HepG2 (cell line): Measurements from ENCODE around the gene TAPBP. TPM values are rescaled to one million over a fixed set of nuclear protein-coding genes. Genes with fewer than 3 reads are reported as not detected.

ENCODE experiments used
- DNMT1 ChIP-seq: sonication (generic); formaldehyde crosslinking; IDR thresholded peaks from 2 replicates; pipeline ENCODE4 v1.5.1; 2020; ENCODE audit warnings: mild to moderate bottlenecking, missing genetic modification reagents
- FOXP1 ChIP-seq, 2 experiments: fragments of 450-650 bp in 1 of 2; IDR thresholded peaks; 2 replicates each; pipeline ENCODE4 v1.6.1; 2017 to 2018; ENCODE audit warnings: antibody characterized with exemption in 1 of 2
- GABPB1 ChIP-seq: IDR thresholded peaks from 2 replicates; pipeline ENCODE4 v1.6.1; 2016; ENCODE audit warnings: mild to moderate bottlenecking, missing genetic modification reagents, moderate library complexity, missing compliant biosample characterization
- KIAA2018 ChIP-seq: sonication (generic); formaldehyde crosslinking; IDR thresholded peaks from 2 replicates; pipeline ENCODE4 v1.5.0; 2020; ENCODE audit warnings: mild to moderate bottlenecking, missing genetic modification reagents, borderline replicate concordance
- PITX1 ChIP-seq: sonication (generic); formaldehyde crosslinking; IDR thresholded peaks from 2 replicates; pipeline ENCODE4 v1.5.1; 2020; ENCODE audit warnings: mild to moderate bottlenecking, missing genetic modification reagents
- SRSF9 ChIP-seq: fragments of 200-400 bp; formaldehyde crosslinking; IDR thresholded peaks from 2 replicates; pipeline ENCODE4 v1.6.1; 2018; ENCODE audit warnings: borderline replicate concordance, mild to moderate bottlenecking, low read depth, low read length; ENCODE audit not compliant: insufficient read depth, poor library complexity, severe bottlenecking
- polyA plus RNA-seq, 8 experiments: library from polyadenylated mRNA; depleted of rRNA in 3 of 8; stranded (reverse) in 7 of 8; unstranded in 1 of 8; fragments of >200 nt; fragmentation: Illumina TruSeq in 4 of 8; extraction: Trizol in 4 of 8; gene quantifications; 2 replicates each; pipeline versions ENCODE4 v1.2.1 to v1.2.3, GENCODE V29; 2011 to 2016; ENCODE audit warnings: low read depth in 4 of 8, missing spikeins in 1 of 8, mixed read lengths in 1 of 8; ENCODE audit not compliant: insufficient read depth in 1 of 8
- total RNA-seq, 5 experiments: library from RNA; depleted of rRNA; stranded (reverse); fragments of >200 nt; fragmentation: Illumina TruSeq; extraction: Trizol; gene quantifications; 2 replicates each; pipeline ENCODE4 v1.2.3, GENCODE V29; 2016; ENCODE audit warnings: low read depth in 1 of 5
- TF ChIP-seq, protein P1 (sequence below): sonication (generic); formaldehyde crosslinking; IDR thresholded peaks from 2 replicates; pipeline ENCODE4 v1.4.0; 2020; ENCODE audit warnings: missing genetic modification reagents, borderline replicate concordance
- TF ChIP-seq, protein P2 (sequence below): sonication (generic); formaldehyde crosslinking; conservative IDR thresholded peaks from 2 replicates; pipeline ENCODE4 v1.4.0; 2020; ENCODE audit warnings: missing genetic modification reagents
- TF ChIP-seq, protein P3 (sequence below): sonication (generic); formaldehyde crosslinking; IDR thresholded peaks from 2 replicates; pipeline ENCODE4 v1.4.0; 2020; ENCODE audit warnings: missing genetic modification reagents
- TF ChIP-seq, protein P4 (sequence below): sonication (generic); formaldehyde crosslinking; IDR thresholded peaks from 2 replicates; pipeline ENCODE4 v1.8.0; 2022; ENCODE audit warnings: mild to moderate bottlenecking, missing genetic modification reagents, moderate library complexity

The TAPBP gene
- total and polyA plus RNA-seq, 2 of the 13 experiments (the other 11 are each of a cell fraction or from before 2014, with no cell fraction given), result 27.4 to 32.3 TPM

DNA sequence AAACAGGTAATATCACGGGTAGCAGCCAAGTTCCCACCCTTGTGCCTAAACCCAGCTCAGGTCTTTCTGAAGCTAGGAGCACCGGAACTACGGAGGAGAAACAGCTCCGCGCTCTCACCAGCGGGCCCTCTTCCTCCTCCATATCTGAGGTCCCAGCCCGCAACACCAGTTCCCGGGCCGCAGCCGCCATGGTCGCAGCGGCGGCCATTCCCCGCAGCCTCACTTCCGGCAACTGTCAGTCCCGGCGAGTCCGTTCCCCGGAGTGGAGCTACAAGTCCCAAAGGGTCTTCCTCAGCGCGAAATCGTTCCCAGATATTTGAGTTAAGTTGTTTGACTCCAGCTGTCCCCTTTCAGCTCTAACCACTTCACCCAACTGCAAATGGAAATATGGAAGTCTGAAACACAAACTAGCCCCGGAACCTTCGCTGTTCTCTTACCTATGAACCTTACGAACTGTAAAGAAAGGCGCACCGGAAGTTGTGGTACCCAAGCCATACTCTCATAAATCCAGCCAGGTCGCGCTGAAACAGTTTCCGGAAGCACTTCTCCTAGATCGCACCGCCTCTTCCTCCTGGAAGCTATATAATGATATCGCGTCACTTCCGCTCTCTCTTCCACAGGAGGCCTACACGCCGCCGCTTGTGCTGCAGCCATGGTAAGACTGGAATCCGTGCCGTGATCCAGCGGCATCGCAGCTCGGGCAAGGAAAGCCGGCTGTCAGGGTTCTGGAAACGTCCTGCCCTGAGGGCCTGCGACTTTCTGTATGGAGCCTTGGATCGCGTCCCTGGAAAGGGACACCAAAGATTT is 42.2 kb downstream of the TAPBP start, which contains the start of the genes RPS18 and VPS52 (continued):
- TF ChIP-seq, protein P1, sequence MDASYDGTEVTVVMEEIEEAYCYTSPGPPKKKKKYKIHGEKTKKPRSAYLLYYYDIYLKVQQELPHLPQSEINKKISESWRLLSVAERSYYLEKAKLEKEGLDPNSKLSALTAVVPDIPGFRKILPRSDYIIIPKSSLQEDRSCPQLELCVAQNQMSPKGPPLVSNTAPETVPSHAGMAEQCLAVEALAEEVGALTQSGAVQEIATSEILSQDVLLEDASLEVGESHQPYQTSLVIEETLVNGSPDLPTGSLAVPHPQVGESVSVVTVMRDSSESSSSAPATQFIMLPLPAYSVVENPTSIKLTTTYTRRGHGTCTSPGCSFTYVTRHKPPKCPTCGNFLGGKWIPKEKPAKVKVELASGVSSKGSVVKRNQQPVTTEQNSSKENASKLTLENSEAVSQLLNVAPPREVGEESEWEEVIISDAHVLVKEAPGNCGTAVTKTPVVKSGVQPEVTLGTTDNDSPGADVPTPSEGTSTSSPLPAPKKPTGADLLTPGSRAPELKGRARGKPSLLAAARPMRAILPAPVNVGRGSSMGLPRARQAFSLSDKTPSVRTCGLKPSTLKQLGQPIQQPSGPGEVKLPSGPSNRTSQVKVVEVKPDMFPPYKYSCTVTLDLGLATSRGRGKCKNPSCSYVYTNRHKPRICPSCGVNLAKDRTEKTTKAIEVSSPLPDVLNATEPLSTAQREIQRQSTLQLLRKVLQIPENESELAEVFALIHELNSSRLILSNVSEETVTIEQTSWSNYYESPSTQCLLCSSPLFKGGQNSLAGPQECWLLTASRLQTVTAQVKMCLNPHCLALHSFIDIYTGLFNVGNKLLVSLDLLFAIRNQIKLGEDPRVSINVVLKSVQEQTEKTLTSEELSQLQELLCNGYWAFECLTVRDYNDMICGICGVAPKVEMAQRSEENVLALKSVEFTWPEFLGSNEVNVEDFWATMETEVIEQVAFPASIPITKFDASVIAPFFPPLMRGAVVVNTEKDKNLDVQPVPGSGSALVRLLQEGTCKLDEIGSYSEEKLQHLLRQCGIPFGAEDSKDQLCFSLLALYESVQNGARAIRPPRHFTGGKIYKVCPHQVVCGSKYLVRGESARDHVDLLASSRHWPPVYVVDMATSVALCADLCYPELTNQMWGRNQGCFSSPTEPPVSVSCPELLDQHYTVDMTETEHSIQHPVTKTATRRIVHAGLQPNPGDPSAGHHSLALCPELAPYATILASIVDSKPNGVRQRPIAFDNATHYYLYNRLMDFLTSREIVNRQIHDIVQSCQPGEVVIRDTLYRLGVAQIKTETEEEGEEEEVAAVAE, result 0 out of 2 replicates have a peak, but pooled peaks have one; percentile 22
- no peak for TF ChIP-seq FOXP1 (IDR thresholded peaks at IDR 0.05)
- peak; percentile 6; the same call in 1 of the 2 replicates for TF ChIP-seq FOXP1 (CRISPR knock-in tag; IDR thresholded peaks at IDR 0.05)
- TF ChIP-seq, protein P2, sequence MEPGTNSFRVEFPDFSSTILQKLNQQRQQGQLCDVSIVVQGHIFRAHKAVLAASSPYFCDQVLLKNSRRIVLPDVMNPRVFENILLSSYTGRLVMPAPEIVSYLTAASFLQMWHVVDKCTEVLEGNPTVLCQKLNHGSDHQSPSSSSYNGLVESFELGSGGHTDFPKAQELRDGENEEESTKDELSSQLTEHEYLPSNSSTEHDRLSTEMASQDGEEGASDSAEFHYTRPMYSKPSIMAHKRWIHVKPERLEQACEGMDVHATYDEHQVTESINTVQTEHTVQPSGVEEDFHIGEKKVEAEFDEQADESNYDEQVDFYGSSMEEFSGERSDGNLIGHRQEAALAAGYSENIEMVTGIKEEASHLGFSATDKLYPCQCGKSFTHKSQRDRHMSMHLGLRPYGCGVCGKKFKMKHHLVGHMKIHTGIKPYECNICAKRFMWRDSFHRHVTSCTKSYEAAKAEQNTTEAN (CRISPR knock-in tag), result peak; percentile 33; the same call in 1 of the 2 replicates
- TF ChIP-seq, protein P3, sequence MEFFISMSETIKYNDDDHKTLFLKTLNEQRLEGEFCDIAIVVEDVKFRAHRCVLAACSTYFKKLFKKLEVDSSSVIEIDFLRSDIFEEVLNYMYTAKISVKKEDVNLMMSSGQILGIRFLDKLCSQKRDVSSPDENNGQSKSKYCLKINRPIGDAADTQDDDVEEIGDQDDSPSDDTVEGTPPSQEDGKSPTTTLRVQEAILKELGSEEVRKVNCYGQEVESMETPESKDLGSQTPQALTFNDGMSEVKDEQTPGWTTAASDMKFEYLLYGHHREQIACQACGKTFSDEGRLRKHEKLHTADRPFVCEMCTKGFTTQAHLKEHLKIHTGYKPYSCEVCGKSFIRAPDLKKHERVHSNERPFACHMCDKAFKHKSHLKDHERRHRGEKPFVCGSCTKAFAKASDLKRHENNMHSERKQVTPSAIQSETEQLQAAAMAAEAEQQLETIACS (CRISPR knock-in tag), result peak; percentile 39; the same call in 1 of the 2 replicates
- TF ChIP-seq PITX1 (CRISPR knock-in tag), result peak; percentile 76
- TF ChIP-seq, protein P4, sequence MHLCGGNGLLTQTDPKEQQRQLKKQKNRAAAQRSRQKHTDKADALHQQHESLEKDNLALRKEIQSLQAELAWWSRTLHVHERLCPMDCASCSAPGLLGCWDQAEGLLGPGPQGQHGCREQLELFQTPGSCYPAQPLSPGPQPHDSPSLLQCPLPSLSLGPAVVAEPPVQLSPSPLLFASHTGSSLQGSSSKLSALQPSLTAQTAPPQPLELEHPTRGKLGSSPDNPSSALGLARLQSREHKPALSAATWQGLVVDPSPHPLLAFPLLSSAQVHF (CRISPR knock-in tag), result 0 out of 2 replicates have a peak, but pooled peaks have one; percentile 24
- no peak for TF ChIP-seq KIAA2018 (CRISPR knock-in tag)
- TF ChIP-seq SRSF9, result no peak
- TF ChIP-seq DNMT1 (CRISPR knock-in tag), result no peak
- peak; percentile 98 for TF ChIP-seq GABPB1 (CRISPR knock-in tag)
